ENCODE results near the gene MESP2.

Gene MESP2, protein sequence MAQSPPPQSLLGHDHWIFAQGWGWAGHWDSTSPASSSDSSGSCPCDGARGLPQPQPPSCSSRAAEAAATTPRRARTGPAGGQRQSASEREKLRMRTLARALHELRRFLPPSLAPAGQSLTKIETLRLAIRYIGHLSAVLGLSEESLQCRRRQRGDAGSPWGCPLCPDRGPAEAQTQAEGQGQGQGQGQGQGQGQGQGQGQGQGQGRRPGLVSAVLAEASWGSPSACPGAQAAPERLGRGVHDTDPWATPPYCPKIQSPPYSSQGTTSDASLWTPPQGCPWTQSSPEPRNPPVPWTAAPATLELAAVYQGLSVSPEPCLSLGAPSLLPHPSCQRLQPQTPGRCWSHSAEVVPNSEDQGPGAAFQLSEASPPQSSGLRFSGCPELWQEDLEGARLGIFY

DNA sequence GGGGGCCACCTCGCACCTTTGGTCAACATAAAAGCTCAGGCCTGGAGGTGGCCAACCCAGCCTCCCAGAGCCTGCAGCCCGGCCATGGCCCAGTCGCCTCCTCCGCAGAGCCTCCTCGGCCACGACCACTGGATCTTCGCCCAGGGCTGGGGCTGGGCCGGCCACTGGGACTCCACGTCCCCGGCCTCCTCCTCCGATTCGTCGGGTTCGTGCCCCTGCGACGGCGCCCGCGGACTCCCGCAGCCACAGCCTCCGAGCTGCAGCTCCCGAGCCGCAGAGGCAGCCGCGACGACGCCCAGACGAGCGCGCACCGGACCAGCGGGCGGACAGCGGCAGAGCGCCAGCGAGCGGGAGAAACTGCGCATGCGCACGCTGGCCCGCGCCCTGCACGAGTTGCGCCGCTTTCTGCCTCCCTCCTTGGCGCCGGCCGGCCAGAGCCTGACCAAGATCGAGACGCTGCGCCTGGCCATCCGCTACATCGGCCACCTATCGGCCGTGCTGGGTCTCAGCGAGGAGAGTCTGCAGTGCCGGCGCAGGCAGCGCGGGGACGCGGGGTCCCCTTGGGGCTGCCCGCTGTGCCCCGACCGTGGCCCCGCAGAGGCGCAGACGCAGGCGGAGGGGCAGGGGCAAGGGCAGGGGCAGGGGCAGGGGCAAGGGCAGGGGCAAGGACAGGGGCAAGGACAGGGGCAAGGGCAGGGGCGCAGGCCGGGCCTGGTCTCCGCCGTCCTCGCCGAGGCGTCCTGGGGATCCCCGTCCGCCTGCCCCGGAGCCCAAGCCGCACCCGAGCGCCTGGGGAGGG lies at the start of gene MESP2:
TSS of gene MESP2 (plus strand) at position 59 of the 799 bp plus-strand sequence. CDS start at position 85, 26 bp downstream.
- H3K4me3 Mint-ChIP-seq = peak within 1 kb of the TSS; percentile 49
- DNase-seq = peak; percentile 91
- TF ChIP-seq, protein P1, sequence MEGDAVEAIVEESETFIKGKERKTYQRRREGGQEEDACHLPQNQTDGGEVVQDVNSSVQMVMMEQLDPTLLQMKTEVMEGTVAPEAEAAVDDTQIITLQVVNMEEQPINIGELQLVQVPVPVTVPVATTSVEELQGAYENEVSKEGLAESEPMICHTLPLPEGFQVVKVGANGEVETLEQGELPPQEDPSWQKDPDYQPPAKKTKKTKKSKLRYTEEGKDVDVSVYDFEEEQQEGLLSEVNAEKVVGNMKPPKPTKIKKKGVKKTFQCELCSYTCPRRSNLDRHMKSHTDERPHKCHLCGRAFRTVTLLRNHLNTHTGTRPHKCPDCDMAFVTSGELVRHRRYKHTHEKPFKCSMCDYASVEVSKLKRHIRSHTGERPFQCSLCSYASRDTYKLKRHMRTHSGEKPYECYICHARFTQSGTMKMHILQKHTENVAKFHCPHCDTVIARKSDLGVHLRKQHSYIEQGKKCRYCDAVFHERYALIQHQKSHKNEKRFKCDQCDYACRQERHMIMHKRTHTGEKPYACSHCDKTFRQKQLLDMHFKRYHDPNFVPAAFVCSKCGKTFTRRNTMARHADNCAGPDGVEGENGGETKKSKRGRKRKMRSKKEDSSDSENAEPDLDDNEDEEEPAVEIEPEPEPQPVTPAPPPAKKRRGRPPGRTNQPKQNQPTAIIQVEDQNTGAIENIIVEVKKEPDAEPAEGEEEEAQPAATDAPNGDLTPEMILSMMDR (IDR thresholded peaks at IDR 0.05) = peak; percentile 53
- no peak within 1 kb of the TSS for H3K27ac Mint-ChIP-seq
- H3K27me3 Mint-ChIP-seq (ENCODE audit: low read depth, poor library complexity) = peaks cover 77% of the 10 kb centered on the region
- H3K36me3 Mint-ChIP-seq (ENCODE audit: low read depth) = no peaks in the 10 kb centered on the region
- H3K9me3 Mint-ChIP-seq = no peaks in the 10 kb centered on the region
- no peaks in the 10 kb centered on the region for H3K4me1 Mint-ChIP-seq

DNA sequence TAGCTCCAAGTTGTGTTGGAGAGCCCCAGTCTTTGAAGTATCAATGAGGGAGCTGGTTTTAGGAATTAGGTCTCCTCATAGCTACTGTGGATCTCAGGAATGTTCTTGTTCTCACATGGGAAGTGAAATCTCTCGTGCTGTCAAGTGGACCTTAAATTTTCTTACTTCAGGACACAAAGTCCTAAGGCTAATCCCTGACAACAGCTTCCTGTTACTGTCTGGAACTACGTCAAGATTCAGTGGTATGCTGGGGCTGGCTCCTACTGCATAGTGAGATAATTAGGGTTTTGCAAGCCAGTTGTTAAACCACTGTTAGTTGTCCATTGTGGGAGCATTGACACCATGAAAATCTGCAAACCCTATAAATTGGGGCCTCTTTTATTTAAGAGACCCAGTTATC lies 47.9 kb upstream of the MESP2 start:
- H3K27ac Mint-ChIP-seq = no peak overlapping the region
- H3K36me3 Mint-ChIP-seq (ENCODE audit: low read depth) = no peaks in the 10 kb centered on the region
- H3K4me3 Mint-ChIP-seq = no peak overlapping the region
- TF ChIP-seq, protein P1 (IDR thresholded peaks at IDR 0.05) = no peak
- no peak for DNase-seq
- H3K9me3 Mint-ChIP-seq = peaks cover 9% of the 10 kb centered on the region
- peaks cover 78% of the 10 kb centered on the region for H3K27me3 Mint-ChIP-seq (ENCODE audit: low read depth, poor library complexity)
- H3K4me1 Mint-ChIP-seq = no peaks in the 10 kb centered on the region

DNA sequence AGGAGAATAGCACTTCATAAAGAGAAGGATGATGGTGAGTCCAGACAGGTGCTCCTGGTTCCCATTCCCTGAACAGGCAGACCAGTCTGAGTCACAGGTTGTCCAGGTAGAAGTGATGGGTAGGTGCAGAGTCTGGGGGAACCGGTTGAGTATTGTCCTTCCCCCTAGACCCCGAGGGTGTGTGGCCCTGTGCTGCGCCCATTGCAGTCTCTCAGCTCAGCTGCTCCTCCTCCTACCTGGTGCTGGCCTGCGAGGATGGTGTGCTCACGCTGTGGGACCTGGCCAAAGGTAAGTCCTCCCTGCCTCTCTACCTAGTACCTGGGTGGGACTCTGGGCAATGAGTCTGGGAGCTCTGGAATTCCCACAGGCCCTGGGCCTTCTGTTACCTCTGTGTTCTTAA lies 44.9 kb upstream of the MESP2 start:
- Mint-ChIP-seq H3K4me3 (no peak overlapping the region), H3K9me3 (no peaks in the 10 kb centered on the region), H3K27ac (no peak overlapping the region), H3K4me1 (peaks cover 9% of the 10 kb centered on the region), H3K27me3 (ENCODE audit: low read depth, poor library complexity) (peaks cover 89% of the 10 kb centered on the region), H3K36me3 (ENCODE audit: low read depth) (no peaks in the 10 kb centered on the region)
- DNase-seq = no peak
- TF ChIP-seq, protein P1 (IDR thresholded peaks at IDR 0.05) = no peak

DNA sequence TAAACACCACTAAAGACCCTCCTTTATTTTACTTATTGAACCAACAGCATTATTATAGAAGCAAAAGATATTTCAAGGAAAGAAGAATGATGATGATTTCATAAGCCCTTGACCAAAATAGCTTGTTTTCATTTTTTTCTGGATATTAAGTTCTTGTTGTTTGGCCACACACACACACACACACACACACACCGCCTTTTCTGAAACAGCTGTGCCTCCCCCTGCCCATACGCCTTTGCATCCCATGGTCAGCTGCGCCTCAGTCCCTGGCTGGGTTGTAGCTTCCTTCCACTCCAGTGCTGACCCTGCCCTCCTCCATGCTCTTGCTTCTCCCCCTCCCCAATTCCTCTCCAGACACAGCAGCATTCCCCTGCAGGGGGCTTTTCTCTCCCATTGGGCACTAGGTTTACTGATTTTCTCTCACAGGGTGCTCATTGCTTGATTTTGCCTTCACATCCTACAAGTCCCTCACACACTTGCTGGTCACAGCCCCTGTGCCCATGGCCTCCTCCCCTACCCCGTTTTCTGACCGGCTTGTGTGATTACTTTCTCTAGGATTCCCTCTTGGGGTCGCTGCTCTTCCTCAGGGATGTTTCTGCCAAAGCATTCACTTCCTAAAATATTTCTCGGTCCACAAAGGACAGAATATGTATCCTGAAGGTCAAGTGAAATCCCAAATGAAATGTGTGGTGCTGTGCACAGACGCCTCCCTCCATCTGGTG lies 43.5 kb upstream of the MESP2 start:
- no peak for DNase-seq
- H3K36me3 Mint-ChIP-seq (ENCODE audit: low read depth) = no peaks in the 10 kb centered on the region
- peaks cover 89% of the 10 kb centered on the region for H3K27me3 Mint-ChIP-seq (ENCODE audit: low read depth, poor library complexity)
- TF ChIP-seq, protein P1 (IDR thresholded peaks at IDR 0.05) = no peak
- peaks cover 22% of the 10 kb centered on the region for H3K4me1 Mint-ChIP-seq
- H3K27ac Mint-ChIP-seq = no peak overlapping the region
- H3K9me3 Mint-ChIP-seq = no peaks in the 10 kb centered on the region
- H3K4me3 Mint-ChIP-seq = no peak overlapping the region

DNA sequence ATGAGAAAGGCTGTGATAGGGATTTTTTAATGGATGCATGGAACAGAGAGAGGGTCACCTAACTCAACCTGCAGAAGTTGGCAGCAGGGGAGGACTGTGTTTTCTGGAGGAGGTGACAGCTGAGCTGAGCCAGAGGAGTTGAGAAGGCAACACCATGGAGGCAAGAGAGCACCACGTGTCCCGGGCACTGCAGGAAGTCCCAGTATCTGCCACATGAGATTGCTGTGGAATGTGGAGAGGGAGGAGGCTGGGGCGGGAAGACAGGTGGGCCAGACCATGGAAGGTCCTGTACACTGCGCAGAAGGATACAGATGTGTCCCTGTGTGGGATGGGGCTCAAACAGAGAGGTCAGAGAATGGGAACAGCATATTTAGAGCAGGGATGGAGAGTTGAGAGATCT lies 40.4 kb upstream of the MESP2 start:
- peaks cover 24% of the 10 kb centered on the region for H3K4me1 Mint-ChIP-seq

More for the DNA sequence above, 40.4 kb upstream of the MESP2 start:
- TF ChIP-seq, protein P1 (IDR thresholded peaks at IDR 0.05) = no peak
- no peaks in the 10 kb centered on the region for H3K36me3 Mint-ChIP-seq (ENCODE audit: low read depth)
- H3K9me3 Mint-ChIP-seq = no peaks in the 10 kb centered on the region
- peaks cover 88% of the 10 kb centered on the region for H3K27me3 Mint-ChIP-seq (ENCODE audit: low read depth, poor library complexity)
- DNase-seq = no peak
- no peak overlapping the region for H3K27ac Mint-ChIP-seq
- H3K4me3 Mint-ChIP-seq = no peak overlapping the region

All from nephron progenitor cell (in vitro differentiated cells).